HEK293 (cell line): Measurements from ENCODE around the gene CACNA2D3.

ENCODE experiments used
- CTCF ChIA-PET: fragments of 350-600 bp; formaldehyde crosslinking; extraction: SDS; loops from one replicate; lab custom pipeline; 2021; ENCODE audit warnings: antibody characterized with exemption; lab: Yijun Ruan, JAX
- POLR2A ChIA-PET: fragments of 300-600 bp; formaldehyde crosslinking; extraction: SDS; loops from one replicate; lab custom pipeline; 2020; ENCODE audit warnings: antibody characterized with exemption, inconsistent platforms; lab: Yijun Ruan, JAX
- H3K27ac ChIP-seq: fragments of 200-500 bp; sonication (Bioruptor generic); 2 replicates; pipeline ENCODE4 v1.5.1; 2014; ENCODE audit warnings: low read depth, low read length, control low read depth, inconsistent platforms; ENCODE audit errors: extremely low read depth
- H3K36me3 ChIP-seq, 2 experiments: fragments of 200-500 bp in 1 of 2; sonication (Bioruptor generic) in 1 of 2; 1 replicate in 1 of 2; 2 replicates in 1 of 2; pipeline ENCODE4 v1.5.1; 2014 to 2017; ENCODE audit warnings: inconsistent platforms in 2 of 2, low read length in 2 of 2; ENCODE audit not compliant: control insufficient read depth in 2 of 2, insufficient read depth in 1 of 2
- H3K4me1 ChIP-seq: fragments of 200-500 bp; sonication (Bioruptor generic); 2 replicates; pipeline ENCODE4 v1.5.1; 2014; ENCODE audit warnings: mild to moderate bottlenecking, low read length, inconsistent platforms; ENCODE audit not compliant: control insufficient read depth, insufficient read depth
- H3K4me3 ChIP-seq: 2 replicates; pipeline ENCODE4 v1.5.1; 2011; ENCODE audit warnings: low read depth, mild to moderate bottlenecking, control low read depth, low read length, moderate library complexity
- H3K9me3 ChIP-seq: fragments of 200-500 bp; sonication (Bioruptor generic); 2 replicates; pipeline ENCODE4 v1.5.1; 2014; ENCODE audit warnings: low read depth, low read length, inconsistent platforms; ENCODE audit not compliant: control insufficient read depth, insufficient read depth
- PRDM6 ChIP-seq: fragments of 450-650 bp; formaldehyde crosslinking; IDR thresholded peaks from 2 replicates; pipeline ENCODE4 v1.5.1; 2017; ENCODE audit warnings: missing biosample characterization, missing genetic modification characterization
- REST ChIP-seq: fragments of 450-650 bp; formaldehyde crosslinking; IDR thresholded peaks from 2 replicates; pipeline ENCODE4 v1.5.1; 2016; ENCODE audit warnings: missing biosample characterization, missing genetic modification characterization
- ZBTB48 ChIP-seq: fragments of 450-650 bp; formaldehyde crosslinking; IDR thresholded peaks from 2 replicates; pipeline ENCODE4 v1.5.1; 2016; ENCODE audit warnings: missing biosample characterization, missing genetic modification characterization
- ZBTB6 ChIP-seq: fragments of 450-650 bp; formaldehyde crosslinking; IDR thresholded peaks from 2 replicates; pipeline ENCODE4 v1.5.1; 2017; ENCODE audit warnings: missing biosample characterization, missing genetic modification characterization
- ZNF112 ChIP-seq: fragments of 450-650 bp; formaldehyde crosslinking; IDR thresholded peaks from 2 replicates; pipeline ENCODE4 v1.5.0; 2017; ENCODE audit warnings: missing biosample characterization, missing genetic modification characterization
- ZNF114 ChIP-seq: fragments of 450-650 bp; formaldehyde crosslinking; IDR thresholded peaks from 2 replicates; pipeline ENCODE4 v1.5.0; 2017; ENCODE audit warnings: missing biosample characterization, missing genetic modification characterization
- ZNF138 ChIP-seq: fragments of 450-650 bp; formaldehyde crosslinking; IDR thresholded peaks from 2 replicates; pipeline ENCODE4 v1.5.1; 2016; ENCODE audit warnings: missing biosample characterization, missing genetic modification characterization, borderline replicate concordance
- ZNF146 ChIP-seq: fragments of 450-650 bp; formaldehyde crosslinking; IDR thresholded peaks from 2 replicates; pipeline ENCODE4 v1.5.1; 2016; ENCODE audit warnings: missing biosample characterization, missing genetic modification characterization
- ZNF174 ChIP-seq: fragments of 450-650 bp; formaldehyde crosslinking; IDR thresholded peaks from 2 replicates; pipeline ENCODE4 v1.5.0; 2017; ENCODE audit warnings: missing biosample characterization, mild to moderate bottlenecking, missing genetic modification characterization
- ZNF2 ChIP-seq: fragments of 450-650 bp; formaldehyde crosslinking; IDR thresholded peaks from 2 replicates; pipeline ENCODE4 v1.5.1; 2016; ENCODE audit warnings: missing biosample characterization, missing genetic modification characterization
- ZNF202 ChIP-seq: fragments of 450-650 bp; formaldehyde crosslinking; IDR thresholded peaks from 2 replicates; pipeline ENCODE4 v1.5.1; 2016; ENCODE audit warnings: missing biosample characterization, missing genetic modification characterization, borderline replicate concordance
- ZNF223 ChIP-seq: fragments of 450-650 bp; formaldehyde crosslinking; IDR thresholded peaks from 2 replicates; pipeline ENCODE4 v1.5.1; 2016; ENCODE audit warnings: missing biosample characterization, missing genetic modification characterization
- ZNF248 ChIP-seq: fragments of 450-650 bp; formaldehyde crosslinking; IDR thresholded peaks from 2 replicates; pipeline ENCODE4 v1.5.1; 2017; ENCODE audit warnings: missing biosample characterization, missing genetic modification characterization
- ZNF362 ChIP-seq: fragments of 450-650 bp; formaldehyde crosslinking; IDR thresholded peaks from 2 replicates; pipeline ENCODE4 v1.5.1; 2016; ENCODE audit warnings: missing biosample characterization, missing genetic modification characterization
- ZNF48 ChIP-seq: fragments of 450-650 bp; formaldehyde crosslinking; IDR thresholded peaks from 2 replicates; pipeline ENCODE4 v1.5.1; 2016; ENCODE audit warnings: missing biosample characterization, missing genetic modification characterization
- ZNF629 ChIP-seq: fragments of 450-650 bp; formaldehyde crosslinking; IDR thresholded peaks from 2 replicates; pipeline ENCODE4 v1.5.1; 2017; ENCODE audit warnings: missing biosample characterization, missing genetic modification characterization
- ZNF660 ChIP-seq: fragments of 450-650 bp; IDR thresholded peaks from 2 replicates; pipeline ENCODE4 v1.5.1; 2018; ENCODE audit warnings: missing biosample characterization, mild to moderate bottlenecking, missing genetic modification characterization
- ZNF747 ChIP-seq: fragments of 450-650 bp; formaldehyde crosslinking; IDR thresholded peaks from 2 replicates; pipeline ENCODE4 v1.5.1; 2016; ENCODE audit warnings: missing biosample characterization, missing genetic modification characterization
- ZNF792 ChIP-seq: fragments of 450-650 bp; formaldehyde crosslinking; IDR thresholded peaks from 2 replicates; pipeline ENCODE4 v1.5.1; 2016; ENCODE audit warnings: missing biosample characterization, missing genetic modification characterization
- ZSCAN5A ChIP-seq: fragments of 450-650 bp; formaldehyde crosslinking; IDR thresholded peaks from 2 replicates; pipeline ENCODE4 v1.5.1; 2016; ENCODE audit warnings: missing biosample characterization, missing genetic modification characterization

The CACNA2D3 gene

GRCh38 chr3:54897028-54897711 lies 774.8 kb downstream of the CACNA2D3 start:
- H3K36me3 ChIP-seq: no peaks in the 10 kb centered on the region
- ChIA-PET CTCF (no interaction called here), POLR2A (no interaction called here)
- H3K9me3 ChIP-seq: no peaks in the 10 kb centered on the region
- no peak overlapping the region for H3K27ac ChIP-seq
- H3K4me1 ChIP-seq: no peaks in the 10 kb centered on the region
- no peak for TF ChIP-seq ZBTB6 (tag by site-specific recombination)
- no peak for TF ChIP-seq ZNF362 (tag by site-specific recombination)
- no peak for TF ChIP-seq ZNF792
- no peak for TF ChIP-seq ZNF112 (tag by site-specific recombination)
- TF ChIP-seq ZSCAN5A (tag by site-specific recombination): no peak
- TF ChIP-seq ZNF248 (tag by site-specific recombination): no peak
- no peak for TF ChIP-seq ZNF2 (tag by site-specific recombination)
- TF ChIP-seq REST (tag by site-specific recombination): no peak
- no peak for TF ChIP-seq ZNF174 (tag by site-specific recombination)
- no peak for TF ChIP-seq ZNF48 (tag by site-specific recombination)
- no peak for TF ChIP-seq ZNF223 (tag by site-specific recombination)
- TF ChIP-seq ZNF114 (tag by site-specific recombination): no peak
- TF ChIP-seq ZNF202 (tag by site-specific recombination): no peak
- TF ChIP-seq ZNF146 (tag by site-specific recombination): no peak
- TF ChIP-seq ZNF629: no peak
- TF ChIP-seq ZNF660 (tag by site-specific recombination): no peak
- no peak overlapping the region for H3K4me3 ChIP-seq

GRCh38 chr3:54899273-54899672 lies 776.9 kb downstream of the CACNA2D3 start:
- TF ChIP-seq PRDM6 (tag by site-specific recombination) (no peak), ZNF138 (tag by site-specific recombination) (no peak), ZNF747 (no peak), ZBTB48 (tag by site-specific recombination) (no peak)
- TF ChIP-seq, all 188 proteins: peak for 0
- Histone ChIP-seq H3K27ac (no peak overlapping the region), H3K4me3 (no peak overlapping the region), H3K9me3 (no peaks in the 10 kb centered on the region), H3K36me3 (no peaks in the 10 kb centered on the region), H3K4me1 (no peaks in the 10 kb centered on the region)
- POLR2A ChIA-PET: no interaction called here
- CTCF ChIA-PET: interaction anchor here (0.6 kb wide), 1 partner anchor 10 kb away, joined by 3 read pairs; no protein-coding TSS in a partner anchor
